B cell (primary cell): ENCODE data around the gene TLR5. TPM values are rescaled to one million over a fixed set of nuclear protein-coding genes. Genes with fewer than 3 reads are reported as not detected.

Experiments used
- ATAC-seq: fragments of 200-7000 bp; cut with Tn5 transposase; one replicate; pipeline ENCODE4 v1.10.0; 2021; ENCODE audit warnings: low read depth, mild to moderate bottlenecking, moderate number of reproducible peaks, moderate library complexity
- CTCF ChIA-PET: fragments of 350-600 bp; sonication (Branson Sonifier 250); formaldehyde crosslinking; loops from one replicate; lab custom pipeline; 2021; ENCODE audit warnings: antibody characterized with exemption, inconsistent platforms; lab: Charles Lee
- POLR2A ChIA-PET: fragments of 350-600 bp; sonication (Branson Sonifier 250); formaldehyde crosslinking; loops from one replicate; lab custom pipeline; 2021; ENCODE audit warnings: antibody characterized with exemption; lab: Charles Lee
- DNase-seq: peaks from one replicate; pipeline ENCODE4 v3.0.0; 2013
- H2AFZ ChIP-seq: 2 replicates; pipeline ENCODE4 v1.6.1; 2012; ENCODE audit warnings: mild to moderate bottlenecking, low read depth, low read length; ENCODE audit not compliant: insufficient read depth, poor library complexity, severe bottlenecking
- H3K27ac ChIP-seq, 2 donors: 1 replicate in 1 of 2; 2 replicates in 1 of 2; pipeline ENCODE4 v1.5.1; 2012 to 2013; ENCODE audit warnings: low read length in 2 of 2, mild to moderate bottlenecking in 2 of 2, moderate library complexity in 1 of 2
- H3K27me3 ChIP-seq, 4 experiments: fragments of 200-600 bp in 1 of 4; sonication (generic) in 1 of 4; replicated peaks in 1 of 4; 1 replicate in 2 of 4; 2 replicates in 2 of 4; pipeline versions ENCODE4 v1.6.1 to v1.7.0; 2013 to 2016; ENCODE audit warnings: low read length in 3 of 4, mild to moderate bottlenecking in 2 of 4, mixed read lengths in 1 of 4, moderate library complexity in 1 of 4; ENCODE audit not compliant: insufficient read depth in 4 of 4, control insufficient read depth in 3 of 4; ENCODE audit errors: control extremely low read depth in 1 of 4
- H3K36me3 ChIP-seq, 2 experiments: replicated peaks in 1 of 2; 1 replicate in 1 of 2; 2 replicates in 1 of 2; pipeline versions ENCODE4 v1.6.1 to v1.7.1; 2013; ENCODE audit warnings: low read length in 1 of 2; ENCODE audit not compliant: insufficient read depth in 2 of 2, control insufficient read depth in 1 of 2; ENCODE audit errors: control extremely low read depth in 1 of 2, extremely low read depth in 1 of 2
- H3K4me1 ChIP-seq, 2 donors: fragments of 200-600 bp in 1 of 2; sonication (generic) in 1 of 2; 1 replicate in 1 of 2; 2 replicates in 1 of 2; pipeline versions ENCODE4 v1.5.1 to v1.6.1; 2013 to 2017; ENCODE audit warnings: low read length in 2 of 2; ENCODE audit not compliant: control insufficient read depth in 2 of 2, insufficient read depth in 2 of 2
- H3K4me2 ChIP-seq: replicated peaks from 2 replicates; pipeline ENCODE3; 2012; ENCODE audit warnings: mild to moderate bottlenecking, low read depth, low read length; ENCODE audit not compliant: poor library complexity, severe bottlenecking
- H3K4me3 ChIP-seq, 5 experiments: fragments of 200-600 bp in 1 of 5; sonication (generic) in 1 of 5; 1 replicate in 3 of 5; 2 replicates in 2 of 5; pipeline versions ENCODE4 v1.5.1 to v1.7.0; 2011 to 2016; ENCODE audit warnings: low read length in 4 of 5, mild to moderate bottlenecking in 4 of 5, low read depth in 2 of 5, control low read depth in 1 of 5, moderate library complexity in 1 of 5; ENCODE audit not compliant: insufficient read depth in 1 of 5; ENCODE audit errors: control extremely low read depth in 1 of 5, extremely low read depth in 1 of 5
- H3K79me2 ChIP-seq: fragments of 200-600 bp; sonication (generic); one replicate; pipeline ENCODE4 v1.6.0; 2016; ENCODE audit warnings: low read length; ENCODE audit not compliant: control insufficient read depth, insufficient read depth
- H3K9ac ChIP-seq: fragments of 200-600 bp; sonication (generic); 2 replicates; pipeline ENCODE4 v1.6.1; 2017; ENCODE audit warnings: mild to moderate bottlenecking, low read length, moderate library complexity
- H3K9me3 ChIP-seq, 3 donors: one replicate each; pipeline versions ENCODE4 v1.6.1 to v1.7.1; 2013; ENCODE audit warnings: low read length in 2 of 3; ENCODE audit not compliant: control insufficient read depth in 2 of 3, insufficient read depth in 1 of 3; ENCODE audit errors: control extremely low read depth in 1 of 3
- H4K20me1 ChIP-seq: 2 replicates; pipeline ENCODE4 v1.6.0; 2012; ENCODE audit warnings: mild to moderate bottlenecking, low read length; ENCODE audit not compliant: insufficient read depth, control insufficient read depth, poor library complexity, severe bottlenecking
- H3K27ac Mint-ChIP-seq: one replicate; pipeline ENCODE4 v1.8.0; 2021; ENCODE audit warnings: mixed read lengths
- H3K27me3 Mint-ChIP-seq: one replicate; pipeline ENCODE4 v1.8.0; 2021; ENCODE audit warnings: mixed read lengths
- H3K4me1 Mint-ChIP-seq: one replicate; pipeline ENCODE4 v1.8.0; 2021; ENCODE audit warnings: mixed read lengths
- H3K4me3 Mint-ChIP-seq: one replicate; pipeline ENCODE4 v1.8.0; 2021; ENCODE audit warnings: mixed read lengths
- H3K9me3 Mint-ChIP-seq: one replicate; pipeline ENCODE4 v1.8.0; 2022; ENCODE audit warnings: mixed read lengths; ENCODE audit not compliant: insufficient read depth
- CTCF ChIP-seq: fragments of 200-600 bp; IDR thresholded peaks from one replicate; pipeline ENCODE4 v1.8.0; 2022; ENCODE audit warnings: antibody characterized with exemption, mild to moderate bottlenecking
- EZH2 ChIP-seq: IDR thresholded peaks from 2 replicates; pipeline ENCODE4 v1.6.1; 2012; ENCODE audit warnings: borderline replicate concordance, low read depth, mild to moderate bottlenecking, moderate library complexity, low read length; ENCODE audit not compliant: insufficient read depth, poor library complexity, severe bottlenecking
- WGBS: methylation state at CpG from one replicate; pipeline ENCODE4 v1.1.5; 2013; ENCODE audit warnings: missing lambda C conversion rate; ENCODE audit not compliant: insufficient coverage; 5-methylcytosine and 5-hydroxymethylcytosine counted together
- intact Hi-C: fragments of 100-400 bp; cut with micrococcal nuclease; formaldehyde crosslinking; loops from one replicate; pipeline ENCODE4 v1.10.0; 2022
- polyA plus RNA-seq: library from polyadenylated mRNA; depleted of rRNA; stranded (reverse); fragments of >200 nt; gene quantifications from 2 replicates; pipeline ENCODE4 v1.2.3, GENCODE V29; 2012
- total RNA-seq, 2 donors: library from RNA; stranded (reverse); fragments of 120-200 nt in 1 of 2; gene quantifications; 1 replicate in 1 of 2; 2 replicates in 1 of 2; pipeline versions ENCODE4 v1.2.3 to v1.2.4, GENCODE V29; 2013 to 2022

Gene TLR5
- total and polyA plus RNA-seq, 2 donors (not counting 1 experiment from before 2014, with no cell fraction given): 0.21 TPM; not detected in 1

- no peaks in the 10 kb centered on the region for H3K79me2 ChIP-seq
- intact Hi-C loops: no loop called here
- no peak overlapping the region for H3K27ac Mint-ChIP-seq
- H3K4me1 ChIP-seq: peaks cover 0 to 3% of the 10 kb centered on the region in 2 donors
- TF ChIP-seq EZH2 (no peak), CTCF (no peak)
- H3K9me3 ChIP-seq: no peaks in the 10 kb centered on the region
- H3K27ac ChIP-seq: no peak overlapping the region
- H3K27me3 ChIP-seq: no peaks in the 10 kb centered on the region
- POLR2A ChIA-PET: no interaction called here
- no peak overlapping the region for H3K4me3 Mint-ChIP-seq
- no peak for ATAC-seq
- no peaks in the 10 kb centered on the region for H3K36me3 ChIP-seq
- no peak overlapping the region for H3K9ac ChIP-seq
- no peak overlapping the region for H3K4me3 ChIP-seq
- H2AFZ ChIP-seq: no peak overlapping the region
- H3K4me2 ChIP-seq: no peak overlapping the region
- H3K27me3 Mint-ChIP-seq: no peaks in the 10 kb centered on the region
- H3K9me3 Mint-ChIP-seq: no peaks in the 10 kb centered on the region
- 88% methylated on average over 3 of the region's 10 CpGs for WGBS
- H3K4me1 Mint-ChIP-seq: no peaks in the 10 kb centered on the region
- CTCF ChIA-PET: interaction anchor here (1.0 to 5.2 kb wide), 10 partner anchors 11 to 351 kb away, joined by 3 to 120 read pairs (median 4); partner anchors contain the start of gene FAM177B
- H4K20me1 ChIP-seq: no peaks in the 10 kb centered on the region
- DNase-seq: no peak
These were observed 55.5 kb downstream of the TLR5 start for GRCh38 chr1:223087291-223088255.

GRCh38 chr1:223084464-223084866 lies 58.6 kb downstream of the TLR5 start:
- Mint-ChIP-seq H3K4me1 (no peaks in the 10 kb centered on the region), H3K9me3 (no peaks in the 10 kb centered on the region), H3K27me3 (no peaks in the 10 kb centered on the region), H3K27ac (no peak overlapping the region), H3K4me3 (no peak overlapping the region)
- Histone ChIP-seq H2AFZ (no peak overlapping the region), H3K4me2 (no peak overlapping the region), H3K27me3 (no peaks in the 10 kb centered on the region), H3K9ac (no peak overlapping the region), H3K79me2 (no peaks in the 10 kb centered on the region), H3K4me1 (no peaks in the 10 kb centered on the region), H3K9me3 (no peaks in the 10 kb centered on the region), H3K4me3 (no peak overlapping the region), H3K27ac (no peak overlapping the region), H4K20me1 (no peaks in the 10 kb centered on the region), H3K36me3 (no peaks in the 10 kb centered on the region)
- 99% methylated on average over 7 of the region's 8 CpGs for WGBS
- POLR2A ChIA-PET: no interaction called here
- CTCF ChIA-PET: interaction anchor here (1.3 to 1.4 kb wide), 3 partner anchors 291 to 450 kb away, joined by 3 to 4 read pairs (median 3); partner anchors contain the start of gene FAM177B
- no peak for ATAC-seq
- DNase-seq: no peak
- TF ChIP-seq CTCF (no peak), EZH2 (no peak)
- intact Hi-C loops: no loop called here
